Thyroid gland (tissue), 4 donors: ENCODE data around the gene FARS2. TPM values are rescaled to one million over a fixed set of nuclear protein-coding genes. Genes with fewer than 3 reads are reported as not detected.
"Not testable (repeated sequence)": the region's sequence is repeated elsewhere in the genome, so short reads cannot be mapped to it uniquely, and the experiment has no call there.

Source experiments
- DNase-seq, 2 donors: peaks; one replicate each; pipeline ENCODE4 v3.0.0-alpha.2; 2019
- H3K27ac ChIP-seq, 3 donors: fragments of 200-600 bp; sonication (generic); 1 replicate in 2 of 3; 2 replicates in 1 of 3; pipeline ENCODE4 v1.5.1; 2016 to 2019; ENCODE audit warnings: mild to moderate bottlenecking in 1 of 3, moderate library complexity in 1 of 3
- H3K27me3 ChIP-seq: fragments of 200-600 bp; sonication (generic); one replicate; pipeline ENCODE4 v1.5.1; 2019
- H3K36me3 ChIP-seq, 2 donors: fragments of 200-600 bp; sonication (generic); one replicate each; pipeline ENCODE4 v1.5.1; 2016 to 2019
- H3K4me1 ChIP-seq, 2 donors: fragments of 200-600 bp; sonication (generic); one replicate each; pipeline ENCODE4 v1.5.1; 2017 to 2019
- H3K4me3 ChIP-seq, 3 donors: fragments of 200-600 bp; sonication (generic); replicated peaks in 1 of 3; 1 replicate in 2 of 3; 2 replicates in 1 of 3; pipeline ENCODE4 v1.5.1; 2016; ENCODE audit warnings: mild to moderate bottlenecking in 1 of 3
- H3K9me3 ChIP-seq: fragments of 200-600 bp; sonication (generic); one replicate; pipeline ENCODE4 v1.5.1; 2017
- POLR2A ChIP-seq, 2 donors: fragments of 450-650 bp; IDR thresholded peaks; one replicate each; pipeline ENCODE4 v1.6.1; 2017; ENCODE audit warnings: antibody characterized with exemption in 2 of 2, mild to moderate bottlenecking in 2 of 2, moderate library complexity in 1 of 2
- WGBS, 2 donors: methylation state at CpG; one replicate each; pipeline ENCODE4 v1.1.5; 2017; 5-methylcytosine and 5-hydroxymethylcytosine counted together
- intact Hi-C: fragments of 100-400 bp; cut with DNase I; formaldehyde crosslinking; loops from one replicate; pipeline ENCODE4 v1.15.1; 2023
- total RNA-seq, 4 donors: library from RNA; depleted of rRNA; stranded (reverse); fragments of >200 nt; gene quantifications; one replicate each; pipeline ENCODE4 v1.2.3, GENCODE V29; 2016
- TF ChIP-seq, protein P1 (sequence below), 6 experiments: fragments of 200-600 bp in 3 of 6; fragments of 450-650 bp in 3 of 6; sonication (generic) in 3 of 6; IDR thresholded peaks; one replicate each; pipeline ENCODE4 v1.5.1; 2016 to 2019; ENCODE audit warnings: antibody characterized with exemption in 6 of 6, mild to moderate bottlenecking in 2 of 6, inconsistent platforms in 1 of 6, moderate library complexity in 1 of 6

Gene FARS2
- total RNA-seq, 4 donors from 2014 or later: 27.4 to 47.1 (median 34.2) TPM

DNA sequence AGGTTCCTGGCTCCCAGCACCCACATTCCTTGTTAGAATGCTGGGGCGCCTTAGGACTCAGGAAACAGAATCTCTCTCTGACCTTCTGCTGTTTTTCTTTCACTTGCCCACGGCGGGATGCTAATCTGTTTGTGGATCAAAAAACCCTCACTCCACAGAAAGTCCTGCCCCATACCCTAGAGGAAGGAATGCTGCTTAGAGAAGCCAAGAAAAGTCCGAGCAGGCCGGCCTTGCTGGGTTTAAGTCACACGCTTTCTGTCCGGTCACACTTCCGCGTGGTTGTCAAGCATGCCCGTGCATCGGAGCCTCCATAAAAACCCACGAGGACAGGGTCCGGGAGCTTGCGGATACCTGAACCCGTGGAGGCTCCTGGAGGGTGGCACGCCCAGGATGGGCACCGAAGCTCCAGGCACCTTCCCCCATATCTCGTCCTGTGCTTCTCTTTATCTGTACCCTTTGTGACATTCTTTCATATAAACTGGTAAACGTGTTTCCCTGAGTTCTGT, 522.3 kb downstream of the FARS2 start:
- H3K4me3 ChIP-seq: no peak overlapping the region
- TF ChIP-seq, protein P1, sequence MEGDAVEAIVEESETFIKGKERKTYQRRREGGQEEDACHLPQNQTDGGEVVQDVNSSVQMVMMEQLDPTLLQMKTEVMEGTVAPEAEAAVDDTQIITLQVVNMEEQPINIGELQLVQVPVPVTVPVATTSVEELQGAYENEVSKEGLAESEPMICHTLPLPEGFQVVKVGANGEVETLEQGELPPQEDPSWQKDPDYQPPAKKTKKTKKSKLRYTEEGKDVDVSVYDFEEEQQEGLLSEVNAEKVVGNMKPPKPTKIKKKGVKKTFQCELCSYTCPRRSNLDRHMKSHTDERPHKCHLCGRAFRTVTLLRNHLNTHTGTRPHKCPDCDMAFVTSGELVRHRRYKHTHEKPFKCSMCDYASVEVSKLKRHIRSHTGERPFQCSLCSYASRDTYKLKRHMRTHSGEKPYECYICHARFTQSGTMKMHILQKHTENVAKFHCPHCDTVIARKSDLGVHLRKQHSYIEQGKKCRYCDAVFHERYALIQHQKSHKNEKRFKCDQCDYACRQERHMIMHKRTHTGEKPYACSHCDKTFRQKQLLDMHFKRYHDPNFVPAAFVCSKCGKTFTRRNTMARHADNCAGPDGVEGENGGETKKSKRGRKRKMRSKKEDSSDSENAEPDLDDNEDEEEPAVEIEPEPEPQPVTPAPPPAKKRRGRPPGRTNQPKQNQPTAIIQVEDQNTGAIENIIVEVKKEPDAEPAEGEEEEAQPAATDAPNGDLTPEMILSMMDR (IDR thresholded peaks at IDR 0.05): no peak
- TF ChIP-seq POLR2A (IDR thresholded peaks at IDR 0.05): no peak
- H3K27ac ChIP-seq: no peak overlapping the region
- H3K36me3 ChIP-seq: no peaks in the 10 kb centered on the region
- 91% methylated on average over 19 of the region's 19 CpGs for WGBS, 2 donors
- no peaks in the 10 kb centered on the region for H3K9me3 ChIP-seq
- DNase-seq: no peak
- intact Hi-C loops: no loop called here
- no peaks in the 10 kb centered on the region for H3K27me3 ChIP-seq
- no peaks in the 10 kb centered on the region for H3K4me1 ChIP-seq

DNA sequence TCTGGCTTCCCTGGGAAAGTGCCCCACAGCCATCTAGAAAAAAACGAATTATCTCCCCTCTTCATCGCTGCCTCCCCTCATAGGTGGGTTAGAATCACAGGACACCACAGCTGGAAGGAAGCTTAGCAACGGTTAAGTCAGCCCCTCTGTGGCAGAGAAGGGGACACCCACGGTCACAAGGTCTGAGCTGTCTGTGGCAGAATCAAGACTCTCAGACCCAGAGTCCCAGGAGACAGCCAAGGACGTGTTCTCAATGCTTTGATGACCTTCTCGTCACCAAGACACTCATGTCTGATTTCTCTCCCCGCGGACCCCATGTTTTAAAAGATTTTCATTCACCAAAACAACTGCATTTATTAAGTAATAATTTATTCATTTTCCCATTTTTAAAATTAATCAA, 523.9 kb downstream of the FARS2 start:
- no peak for DNase-seq
- no peaks in the 10 kb centered on the region for H3K4me1 ChIP-seq
- 86 to 89% methylated on average over 8 of the region's 8 CpGs for WGBS, 2 donors
- H3K27me3 ChIP-seq: no peaks in the 10 kb centered on the region
- intact Hi-C loops: no loop called here
- H3K36me3 ChIP-seq: no peaks in the 10 kb centered on the region
- H3K4me3 ChIP-seq: no peak overlapping the region
- H3K27ac ChIP-seq: no peak overlapping the region
- TF ChIP-seq POLR2A (IDR thresholded peaks at IDR 0.05): no peak
- TF ChIP-seq, protein P1 (IDR thresholded peaks at IDR 0.05): no peak
- no peaks in the 10 kb centered on the region for H3K9me3 ChIP-seq

DNA sequence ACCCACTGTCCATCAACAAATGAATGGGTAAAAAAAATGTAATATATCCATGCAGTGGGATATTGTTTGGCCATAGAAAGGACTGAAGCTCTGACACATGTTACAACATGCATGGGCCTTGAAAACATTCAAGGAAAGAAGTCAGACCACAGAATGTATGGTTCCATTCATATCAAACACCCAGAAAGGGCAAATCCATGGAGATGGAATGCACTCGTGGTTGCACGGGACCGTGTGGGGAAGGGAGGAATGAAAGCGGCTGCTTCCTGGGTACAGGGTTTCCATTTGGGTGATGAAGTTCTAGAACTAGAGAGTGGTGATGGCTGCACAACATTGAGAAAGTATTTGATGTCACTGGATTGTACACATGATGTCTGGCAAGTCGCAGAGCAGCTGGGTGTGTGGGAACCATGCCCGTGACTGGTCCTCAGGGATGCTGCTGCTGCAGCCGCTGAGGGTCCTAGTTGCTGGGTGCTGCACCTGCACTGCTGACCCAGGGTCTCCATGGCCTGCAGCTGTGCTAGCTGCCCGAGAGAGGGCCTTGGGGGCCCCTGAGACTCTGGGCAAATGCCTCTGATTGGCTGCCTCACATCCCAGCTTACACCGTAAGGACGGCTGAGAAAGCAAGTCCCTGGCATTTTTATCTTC, 525.1 kb downstream of the FARS2 start:
- H3K27ac ChIP-seq: no peak overlapping the region
- no peak for TF ChIP-seq POLR2A (IDR thresholded peaks at IDR 0.05)
- TF ChIP-seq, protein P1 (IDR thresholded peaks at IDR 0.05): no peak
- H3K9me3 ChIP-seq: no peaks in the 10 kb centered on the region
- no peak overlapping the region for H3K4me3 ChIP-seq
- WGBS, 2 donors: 73 to 79% methylated on average over 10 of the region's 10 CpGs
- no peak for DNase-seq
- H3K27me3 ChIP-seq: no peaks in the 10 kb centered on the region
- no peaks in the 10 kb centered on the region for H3K4me1 ChIP-seq
- no peaks in the 10 kb centered on the region for H3K36me3 ChIP-seq
- intact Hi-C loops: no loop called here

DNA sequence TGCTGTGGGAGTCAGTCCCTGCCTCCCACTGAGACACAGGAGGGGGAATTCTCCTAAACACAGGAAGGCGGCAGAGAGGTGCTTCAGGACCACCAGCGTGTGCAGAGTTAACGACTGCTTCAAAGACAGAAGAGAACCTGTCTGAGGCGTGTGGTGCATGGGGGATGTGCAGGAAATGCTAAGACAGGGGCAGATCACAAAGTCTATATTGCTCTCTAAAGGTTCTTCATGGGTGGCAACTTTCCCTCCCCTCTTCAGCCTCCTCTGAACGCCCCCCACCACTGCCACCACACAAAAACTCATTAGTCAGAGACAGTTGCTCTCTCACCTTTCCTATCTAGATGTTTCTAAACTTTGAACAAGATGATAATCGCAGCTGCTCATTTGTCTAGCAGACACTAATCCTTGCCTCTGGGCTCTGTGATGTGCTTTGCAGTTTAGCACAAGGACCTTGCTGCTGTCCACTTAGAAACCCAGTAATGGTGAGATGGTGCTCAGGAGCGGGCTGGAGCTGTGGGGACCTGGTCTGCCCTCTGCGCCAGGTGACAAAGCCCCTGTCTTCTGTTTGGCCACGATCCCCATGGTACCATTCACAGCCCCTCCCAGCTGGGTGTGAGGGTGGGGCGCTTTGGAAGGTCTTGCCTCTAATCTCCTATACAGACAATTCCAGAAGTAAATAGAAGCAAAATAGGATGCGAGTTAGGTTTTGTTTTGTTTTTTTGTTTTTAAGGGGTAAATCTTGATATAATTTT, 525.8 kb downstream of the FARS2 start:
- intact Hi-C loops: no loop called here
- Histone ChIP-seq H3K4me3 (no peak overlapping the region), H3K27ac (no peak overlapping the region), H3K9me3 (no peaks in the 10 kb centered on the region), H3K4me1 (no peaks in the 10 kb centered on the region), H3K27me3 (no peaks in the 10 kb centered on the region), H3K36me3 (no peaks in the 10 kb centered on the region)
- WGBS, 2 donors: 57 to 61% methylated on average over 11 of the region's 11 CpGs
- DNase-seq: no peak
- TF ChIP-seq POLR2A (IDR thresholded peaks at IDR 0.05): no peak
- TF ChIP-seq, protein P1 (IDR thresholded peaks at IDR 0.05): no peak

DNA sequence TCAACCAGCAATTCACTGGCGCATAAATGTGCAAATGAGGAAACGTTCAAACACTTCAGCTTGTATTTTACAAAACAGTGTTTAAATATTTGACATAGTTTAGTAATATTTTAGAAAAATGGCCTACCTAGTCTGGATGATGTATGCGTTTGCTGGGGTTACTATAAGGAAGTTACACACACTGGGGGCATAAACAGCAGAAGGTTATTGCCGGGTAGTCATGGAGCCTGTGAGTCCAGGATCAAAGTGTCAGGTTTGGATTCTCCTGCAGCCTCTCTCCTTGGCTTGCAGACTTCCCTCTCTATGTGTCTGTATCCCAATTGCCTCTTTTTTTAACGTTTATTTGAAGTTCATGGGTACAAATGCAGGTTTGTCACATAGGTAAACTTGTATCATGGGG, 528.1 kb downstream of the FARS2 start:
- WGBS, 2 donors: 89 to 91% methylated on average over 5 of the region's 5 CpGs
- H3K27ac ChIP-seq, intact Hi-C loops: not testable (repeated sequence)

DNA sequence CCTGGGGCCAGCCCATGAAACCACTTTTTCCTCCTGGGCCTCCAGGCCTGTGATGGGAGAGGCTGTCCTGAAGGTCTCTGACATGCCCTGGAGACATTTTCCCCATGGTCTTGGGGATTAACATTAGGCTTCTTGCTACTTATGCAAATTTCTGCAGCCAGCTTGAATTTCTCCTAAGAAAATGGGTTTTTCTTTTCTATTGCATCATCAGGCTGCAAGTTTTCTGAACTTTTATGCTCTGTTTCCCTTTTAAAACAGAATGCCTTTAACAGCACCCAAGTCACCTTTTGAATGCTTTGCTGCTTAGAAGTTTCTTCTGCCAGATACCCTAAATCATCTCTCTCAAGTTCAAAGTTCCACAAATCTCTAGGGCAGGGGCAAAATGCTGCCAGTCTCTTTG, 535.2 kb downstream of the FARS2 start:
- H3K4me1 ChIP-seq, H3K36me3 ChIP-seq, H3K4me3 ChIP-seq, H3K27me3 ChIP-seq, DNase-seq, H3K27ac ChIP-seq, H3K9me3 ChIP-seq, intact Hi-C loops: not testable (repeated sequence)

More for the DNA sequence above, 528.1 kb downstream of the FARS2 start:
- H3K27me3 ChIP-seq, DNase-seq, H3K4me1 ChIP-seq, H3K36me3 ChIP-seq, H3K9me3 ChIP-seq, H3K4me3 ChIP-seq: not testable (repeated sequence)

DNA sequence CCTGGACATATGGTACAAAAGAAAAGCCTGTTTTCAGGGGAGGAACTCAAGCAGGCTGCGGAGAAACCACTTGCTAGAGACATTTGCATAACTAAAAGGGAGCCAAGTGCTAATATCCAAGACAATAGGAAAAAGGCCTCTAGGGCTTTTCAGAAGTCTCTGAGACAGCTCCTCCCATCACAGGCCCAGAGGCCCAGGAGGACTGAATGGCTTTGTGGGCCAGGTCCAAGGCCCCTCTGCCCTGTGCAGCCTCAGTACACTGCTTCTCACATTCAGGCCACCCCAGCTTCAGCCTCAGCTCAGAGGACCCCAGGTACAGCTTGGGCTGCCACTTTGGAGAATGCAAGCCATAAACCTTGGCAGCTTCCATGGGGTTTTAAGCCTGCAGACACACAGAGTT, 545.1 kb downstream of the FARS2 start:
- intact Hi-C loops, H3K27me3 ChIP-seq, H3K9me3 ChIP-seq, DNase-seq, H3K4me1 ChIP-seq, H3K4me3 ChIP-seq, H3K36me3 ChIP-seq, H3K27ac ChIP-seq: not testable (repeated sequence)
- WGBS, 2 donors: 97 to 100% methylated on average over 1 of the region's 1 CpG
